Thoracic aorta (tissue), 2 donors: Measurements from ENCODE around the gene MTCL1. TPM values are rescaled to one million over a fixed set of nuclear protein-coding genes. Genes with fewer than 3 reads are reported as not detected.

Source experiments
- ATAC-seq: fragments of 150-250 bp; one replicate; pipeline ENCODE4 v1.8.0; 2017; ENCODE audit warnings: low read depth; ENCODE audit not compliant: insufficient number of reproducible peaks, low FRiP score
- DNase-seq: peaks from one replicate; pipeline ENCODE4 v3.0.0-alpha.2; 2020; ENCODE audit warnings: low spot score
- H3K27ac ChIP-seq, 2 donors: fragments of 200-600 bp; sonication (generic); 1 replicate in 1 of 2; 2 replicates in 1 of 2; pipeline ENCODE4 v1.5.1; 2016; ENCODE audit warnings: mild to moderate bottlenecking in 2 of 2, moderate library complexity in 2 of 2
- H3K27me3 ChIP-seq: fragments of 200-600 bp; sonication (generic); replicated peaks from 2 replicates; pipeline ENCODE4 v1.6.0; 2016; ENCODE audit warnings: mild to moderate bottlenecking; ENCODE audit not compliant: insufficient read depth
- H3K36me3 ChIP-seq: fragments of 200-600 bp; sonication (generic); one replicate; pipeline ENCODE4 v1.5.1; 2016
- H3K4me1 ChIP-seq, 2 donors: fragments of 200-600 bp; sonication (generic); 1 replicate in 1 of 2; 2 replicates in 1 of 2; pipeline versions ENCODE4 v1.5.1 to v1.6.0; 2016; ENCODE audit warnings: low read depth in 2 of 2, mild to moderate bottlenecking in 1 of 2; ENCODE audit not compliant: control insufficient read depth in 1 of 2
- H3K4me3 ChIP-seq: fragments of 200-600 bp; sonication (generic); 2 replicates; pipeline ENCODE4 v1.5.1; 2016; ENCODE audit warnings: mild to moderate bottlenecking
- H3K9me3 ChIP-seq: fragments of 200-600 bp; sonication (generic); 2 replicates; pipeline ENCODE4 v1.5.1; 2016
- CTCF ChIP-seq: fragments of 200-600 bp; sonication (generic); IDR thresholded peaks from one replicate; pipeline ENCODE4 v1.5.1; 2019; ENCODE audit warnings: antibody characterized with exemption
- total RNA-seq, 2 donors: library from RNA; depleted of rRNA; stranded (reverse); fragments of >200 nt; gene quantifications; one replicate each; pipeline versions ENCODE4 v1.1.0 to v1.2.3, GENCODE V29; 2016

Gene MTCL1
- total RNA-seq, 2 donors from 2014 or later, result 9.9 to 23.3 TPM

GRCh38 chr18:8823530-8823929 is 118.2 kb downstream of the MTCL1 start:
- ATAC-seq, result no peak
- no peak overlapping the region for H3K27ac ChIP-seq

GRCh38 chr18:8824846-8825245 is 119.5 kb downstream of the MTCL1 start:
- Histone ChIP-seq H3K36me3 (no peaks in the 10 kb centered on the region), H3K9me3 (no peaks in the 10 kb centered on the region), H3K27ac (no peak overlapping the region), H3K4me3 (no peak overlapping the region), H3K4me1 (no peaks in the 10 kb centered on the region), H3K27me3 (no peaks in the 10 kb centered on the region)
- TF ChIP-seq CTCF, result no peak
- ATAC-seq (no peak), DNase-seq (no peak)

More at GRCh38 chr18:8823530-8823929, 118.2 kb downstream of the MTCL1 start:
- H3K27me3 ChIP-seq, result no peaks in the 10 kb centered on the region
- no peak overlapping the region for H3K4me3 ChIP-seq
- H3K9me3 ChIP-seq, result no peaks in the 10 kb centered on the region
- TF ChIP-seq CTCF, result no peak
- no peaks in the 10 kb centered on the region for H3K4me1 ChIP-seq
- no peaks in the 10 kb centered on the region for H3K36me3 ChIP-seq
- DNase-seq, result no peak

GRCh38 chr18:8825273-8825672 is 119.9 kb downstream of the MTCL1 start:
- Histone ChIP-seq H3K36me3 (no peaks in the 10 kb centered on the region), H3K4me1 (no peaks in the 10 kb centered on the region), H3K27ac (no peak overlapping the region), H3K27me3 (no peaks in the 10 kb centered on the region), H3K9me3 (no peaks in the 10 kb centered on the region), H3K4me3 (no peak overlapping the region)
- DNase-seq (no peak), ATAC-seq (no peak)
- TF ChIP-seq CTCF, result no peak

GRCh38 chr18:8825729-8826375 is 120.5 kb downstream of the MTCL1 start:
- no peak overlapping the region for H3K4me3 ChIP-seq
- ATAC-seq (no peak), DNase-seq (no peak)
- H3K27me3 ChIP-seq, result no peaks in the 10 kb centered on the region
- no peak overlapping the region for H3K27ac ChIP-seq
- no peaks in the 10 kb centered on the region for H3K36me3 ChIP-seq
- H3K9me3 ChIP-seq, result no peaks in the 10 kb centered on the region
- no peak for TF ChIP-seq CTCF
- H3K4me1 ChIP-seq, result no peaks in the 10 kb centered on the region

- no peaks in the 10 kb centered on the region for H3K4me1 ChIP-seq
- H3K4me3 ChIP-seq, result no peak overlapping the region
- no peaks in the 10 kb centered on the region for H3K9me3 ChIP-seq
- no peak overlapping the region for H3K27ac ChIP-seq
- no peak for TF ChIP-seq CTCF
- no peak for ATAC-seq
- no peak for DNase-seq
- H3K36me3 ChIP-seq, result no peaks in the 10 kb centered on the region
- H3K27me3 ChIP-seq, result no peaks in the 10 kb centered on the region
Observed at GRCh38 chr18:8826514-8826913, 121.2 kb downstream of the MTCL1 start.
